ENCODE measurements around the gene ZNF438.

DNA sequence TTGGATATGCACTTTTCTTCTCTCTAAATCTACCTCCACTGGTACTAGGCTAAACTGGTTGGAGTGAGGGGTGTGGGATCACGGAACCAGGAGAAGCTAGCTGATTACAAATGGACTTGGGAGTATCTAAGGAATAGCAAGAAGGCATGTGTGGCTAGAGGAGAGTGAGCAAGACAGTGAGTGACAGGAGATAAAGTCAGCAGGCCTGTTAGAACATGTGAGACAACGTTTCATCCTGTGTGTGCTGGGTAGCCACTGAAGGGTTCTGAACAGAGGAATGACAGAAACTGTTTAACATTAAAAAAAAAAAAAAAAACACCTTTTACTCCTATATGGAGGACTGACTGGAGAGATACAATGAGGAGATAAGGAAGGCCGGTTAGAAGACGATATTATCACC is 51.7 kb downstream of the ZNF438 start:
- TF ChIP-seq POLR2AphosphoS5 (IDR thresholded peaks at IDR 0.05; ENCODE audit: low read depth, low read length) (no peak), TAF1 (IDR thresholded peaks at IDR 0.05; ENCODE audit: borderline replicate concordance, insufficient read depth, low read length) (no peak)
- TF ChIP-seq, protein P1, sequence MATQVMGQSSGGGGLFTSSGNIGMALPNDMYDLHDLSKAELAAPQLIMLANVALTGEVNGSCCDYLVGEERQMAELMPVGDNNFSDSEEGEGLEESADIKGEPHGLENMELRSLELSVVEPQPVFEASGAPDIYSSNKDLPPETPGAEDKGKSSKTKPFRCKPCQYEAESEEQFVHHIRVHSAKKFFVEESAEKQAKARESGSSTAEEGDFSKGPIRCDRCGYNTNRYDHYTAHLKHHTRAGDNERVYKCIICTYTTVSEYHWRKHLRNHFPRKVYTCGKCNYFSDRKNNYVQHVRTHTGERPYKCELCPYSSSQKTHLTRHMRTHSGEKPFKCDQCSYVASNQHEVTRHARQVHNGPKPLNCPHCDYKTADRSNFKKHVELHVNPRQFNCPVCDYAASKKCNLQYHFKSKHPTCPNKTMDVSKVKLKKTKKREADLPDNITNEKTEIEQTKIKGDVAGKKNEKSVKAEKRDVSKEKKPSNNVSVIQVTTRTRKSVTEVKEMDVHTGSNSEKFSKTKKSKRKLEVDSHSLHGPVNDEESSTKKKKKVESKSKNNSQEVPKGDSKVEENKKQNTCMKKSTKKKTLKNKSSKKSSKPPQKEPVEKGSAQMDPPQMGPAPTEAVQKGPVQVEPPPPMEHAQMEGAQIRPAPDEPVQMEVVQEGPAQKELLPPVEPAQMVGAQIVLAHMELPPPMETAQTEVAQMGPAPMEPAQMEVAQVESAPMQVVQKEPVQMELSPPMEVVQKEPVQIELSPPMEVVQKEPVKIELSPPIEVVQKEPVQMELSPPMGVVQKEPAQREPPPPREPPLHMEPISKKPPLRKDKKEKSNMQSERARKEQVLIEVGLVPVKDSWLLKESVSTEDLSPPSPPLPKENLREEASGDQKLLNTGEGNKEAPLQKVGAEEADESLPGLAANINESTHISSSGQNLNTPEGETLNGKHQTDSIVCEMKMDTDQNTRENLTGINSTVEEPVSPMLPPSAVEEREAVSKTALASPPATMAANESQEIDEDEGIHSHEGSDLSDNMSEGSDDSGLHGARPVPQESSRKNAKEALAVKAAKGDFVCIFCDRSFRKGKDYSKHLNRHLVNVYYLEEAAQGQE (IDR thresholded peaks at IDR 0.05; ENCODE audit: insufficient read depth in 1 of 2, low read depth in 2 of 2, low read length in 2 of 2), result no peak
